Measurements from ENCODE around the gene RBPJL.

- TF ChIP-seq, protein P1, sequence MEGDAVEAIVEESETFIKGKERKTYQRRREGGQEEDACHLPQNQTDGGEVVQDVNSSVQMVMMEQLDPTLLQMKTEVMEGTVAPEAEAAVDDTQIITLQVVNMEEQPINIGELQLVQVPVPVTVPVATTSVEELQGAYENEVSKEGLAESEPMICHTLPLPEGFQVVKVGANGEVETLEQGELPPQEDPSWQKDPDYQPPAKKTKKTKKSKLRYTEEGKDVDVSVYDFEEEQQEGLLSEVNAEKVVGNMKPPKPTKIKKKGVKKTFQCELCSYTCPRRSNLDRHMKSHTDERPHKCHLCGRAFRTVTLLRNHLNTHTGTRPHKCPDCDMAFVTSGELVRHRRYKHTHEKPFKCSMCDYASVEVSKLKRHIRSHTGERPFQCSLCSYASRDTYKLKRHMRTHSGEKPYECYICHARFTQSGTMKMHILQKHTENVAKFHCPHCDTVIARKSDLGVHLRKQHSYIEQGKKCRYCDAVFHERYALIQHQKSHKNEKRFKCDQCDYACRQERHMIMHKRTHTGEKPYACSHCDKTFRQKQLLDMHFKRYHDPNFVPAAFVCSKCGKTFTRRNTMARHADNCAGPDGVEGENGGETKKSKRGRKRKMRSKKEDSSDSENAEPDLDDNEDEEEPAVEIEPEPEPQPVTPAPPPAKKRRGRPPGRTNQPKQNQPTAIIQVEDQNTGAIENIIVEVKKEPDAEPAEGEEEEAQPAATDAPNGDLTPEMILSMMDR (IDR thresholded peaks at IDR 0.05), result no peak
- TF ChIP-seq EZH2phosphoT487 (IDR thresholded peaks at IDR 0.05), result no peak
- no peak for TF ChIP-seq EZH2 (IDR thresholded peaks at IDR 0.05)
Observed at GRCh38 chr20:45297786-45298497, 8.7 kb upstream of the RBPJL start.

Measured in neural progenitor cell (in vitro differentiated cells).